Psoas muscle (tissue), 8 donors: ENCODE measurements around the gene SIL1. TPM values are rescaled to one million over a fixed set of nuclear protein-coding genes. Genes with fewer than 3 reads are reported as not detected.

Experiments
- ATAC-seq, 4 donors: fragments of 200-7000 bp; cut with Tn5 transposase; one replicate each; pipeline ENCODE4 v1.9.1; 2020; ENCODE audit warnings: moderate library complexity in 3 of 4, mild to moderate bottlenecking in 2 of 4
- DNase-seq, 2 donors: peaks; one replicate each; pipeline ENCODE4 v3.0.0-alpha.2; 2020
- H3K27ac ChIP-seq: fragments of 200-600 bp; one replicate; pipeline ENCODE4 v1.8.0; 2022
- H3K27me3 ChIP-seq, 3 donors: fragments of 200-600 bp in 1 of 3; one replicate each; pipeline versions ENCODE4 v1.6.1 to v1.8.0; 2013 to 2022; ENCODE audit warnings: low read length in 2 of 3, mild to moderate bottlenecking in 2 of 3, moderate library complexity in 1 of 3; ENCODE audit not compliant: insufficient read depth in 3 of 3
- H3K36me3 ChIP-seq, 2 donors: fragments of 200-600 bp in 1 of 2; one replicate each; pipeline versions ENCODE4 v1.6.1 to v1.8.0; 2013 to 2022; ENCODE audit warnings: low read depth in 1 of 2, mild to moderate bottlenecking in 1 of 2, moderate library complexity in 1 of 2; ENCODE audit not compliant: insufficient read depth in 1 of 2
- H3K4me1 ChIP-seq: fragments of 200-600 bp; one replicate; pipeline ENCODE4 v1.8.0; 2022
- H3K4me3 ChIP-seq: fragments of 200-600 bp; one replicate; pipeline ENCODE4 v1.8.0; 2022; ENCODE audit warnings: mild to moderate bottlenecking
- H3K9me3 ChIP-seq: fragments of 200-600 bp; one replicate; pipeline ENCODE4 v1.8.0; 2022
- CTCF ChIP-seq: fragments of 200-600 bp; IDR thresholded peaks from one replicate; pipeline ENCODE4 v1.8.0; 2022; ENCODE audit warnings: antibody characterized with exemption
- WGBS, 3 donors: extraction: QIAGEN DNeasy Blood & Tissue Kit; methylation state at CpG; one replicate each; pipeline versions ENCODE4 v1.1.6 to v1.1.7; 2013; 5-methylcytosine and 5-hydroxymethylcytosine counted together
- intact Hi-C, 2 donors: fragments of 100-400 bp; cut with DNase I; formaldehyde crosslinking; loops; one replicate each; pipeline versions ENCODE4 v1.11.0 to v1.14.2; 2022
- polyA plus RNA-seq, 3 donors: library from polyadenylated mRNA; stranded (reverse); fragments of 200-250 nt; gene quantifications; one replicate each; pipeline ENCODE4 v1.2.3, GENCODE V29; 2013
- total RNA-seq, 4 donors: library from RNA; stranded (reverse); fragmentation: NEBNext Ultra II Directional in 2 of 4; extraction: Animal tissue kit (Norgen Biotek cat#: 25700) in 2 of 4; gene quantifications; one replicate each; pipeline versions ENCODE4 v1.2.1 to v1.2.4, GENCODE V29; 2021 to 2023
- donor health status: healthy with polysubstance abuse.
- donor health status: DM: no; HTN: no; CAD: no; lungs with moderate emphysema.
- donor health status: Bipolar disorder and iron deficiency.
- donor health status: healthy.
- donor health status: DM: yes; HTN: yes; CAD: no.
- donor health status: DM: no; HTN: no; CAD: no.
- donor health status: DM: no; HTN: no; CAD: no.
- donor health status: DM: yes; HTN: yes; CAD: no.

Gene SIL1
- total and polyA plus RNA-seq, 7 donors = 27.1 to 52.9 (median 41.0) TPM

DNA sequence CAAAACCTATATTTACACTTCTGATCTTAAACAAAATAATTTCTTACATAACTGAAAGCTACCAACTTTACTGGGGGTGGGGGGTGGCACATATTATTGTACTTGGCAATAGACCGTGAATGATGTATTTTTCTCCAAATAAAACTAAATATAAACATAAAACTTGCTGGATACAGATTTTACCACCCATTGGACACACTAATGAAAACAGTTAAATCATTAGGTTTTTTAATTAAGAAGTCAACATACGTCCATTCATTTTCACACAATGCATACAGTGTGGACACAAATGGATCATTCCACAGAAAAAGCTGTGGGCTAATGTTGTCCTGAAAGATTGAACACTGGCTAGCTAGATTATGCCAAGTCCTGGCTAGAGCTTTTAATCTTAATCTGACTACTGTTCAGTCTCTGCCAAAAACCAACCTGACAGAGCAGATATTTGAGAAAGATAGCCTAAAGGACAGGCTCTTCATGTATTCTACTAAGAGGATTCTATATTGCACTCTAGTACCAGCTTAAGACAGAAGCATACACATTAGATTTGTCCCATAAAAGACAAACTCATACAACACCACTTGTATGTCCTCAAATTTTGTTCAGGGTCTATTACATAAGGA, 118.1 kb downstream of the SIL1 start:
- H3K9me3 ChIP-seq = no peaks in the 10 kb centered on the region
- H3K27ac ChIP-seq = no peak overlapping the region
- intact Hi-C loops = no loop called here
- no peak for DNase-seq
- no peak for TF ChIP-seq CTCF
- 95 to 97% (median 97%) methylated on average over 2 of the region's 2 CpGs for WGBS, 3 donors
- H3K4me1 ChIP-seq = peaks cover 13% of the 10 kb centered on the region
- ATAC-seq = no peak
- H3K36me3 ChIP-seq = no peaks in the 10 kb centered on the region
- no peak overlapping the region for H3K4me3 ChIP-seq
- no peaks in the 10 kb centered on the region for H3K27me3 ChIP-seq

- Histone ChIP-seq H3K4me3 (no peak overlapping the region), H3K27me3 (no peaks in the 10 kb centered on the region), H3K36me3 (no peaks in the 10 kb centered on the region), H3K4me1 (peaks cover 13% of the 10 kb centered on the region), H3K27ac (no peak overlapping the region), H3K9me3 (no peaks in the 10 kb centered on the region)
- ATAC-seq = no peak
- TF ChIP-seq CTCF = no peak
- WGBS, 3 donors = 83 to 91% (median 88%) methylated on average over 1 of the region's 1 CpG
- intact Hi-C loops = no loop called here
- no peak for DNase-seq
These were observed 118.8 kb downstream of the SIL1 start for GRCh38 chr5:139079225-139079990.

DNA sequence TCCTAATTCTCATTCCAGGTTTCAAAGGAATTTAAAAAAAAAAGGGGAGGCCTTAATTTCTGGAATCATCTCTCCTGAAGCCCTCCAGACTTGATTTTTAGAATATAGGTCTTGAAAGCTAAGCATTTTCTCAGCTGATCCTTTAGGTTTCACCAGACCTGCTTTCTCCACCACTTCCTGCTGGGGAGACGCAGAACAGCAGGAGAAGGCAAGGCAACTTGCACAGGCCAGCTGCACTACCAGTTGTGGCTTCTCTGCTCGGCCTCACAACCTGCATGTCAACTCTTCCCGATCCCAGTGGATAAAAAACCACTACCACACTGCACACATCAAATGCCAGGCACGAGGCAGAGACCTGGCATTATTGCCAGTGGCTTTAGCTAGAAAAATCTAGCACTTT, 119.8 kb downstream of the SIL1 start:
- ATAC-seq (no peak), DNase-seq (no peak)
- Histone ChIP-seq H3K4me1 (peaks cover 13% of the 10 kb centered on the region), H3K27me3 (no peaks in the 10 kb centered on the region), H3K9me3 (no peaks in the 10 kb centered on the region), H3K36me3 (no peaks in the 10 kb centered on the region), H3K27ac (no peak overlapping the region), H3K4me3 (no peak overlapping the region)
- intact Hi-C loops = no loop called here
- 72 to 86% (median 74%) methylated on average over 4 of the region's 4 CpGs for WGBS, 3 donors
- no peak for TF ChIP-seq CTCF

- DNase-seq = no peak
- no peaks in the 10 kb centered on the region for H3K27me3 ChIP-seq
- 65 to 79% (median 74%) methylated on average over 1 of the region's 1 CpG for WGBS, 3 donors
- H3K27ac ChIP-seq = no peak overlapping the region
- ATAC-seq = no peak
- peaks cover 13% of the 10 kb centered on the region for H3K4me1 ChIP-seq
- no peak for TF ChIP-seq CTCF
- no peaks in the 10 kb centered on the region for H3K36me3 ChIP-seq
- no peak overlapping the region for H3K4me3 ChIP-seq
- intact Hi-C loops = no loop called here
- no peaks in the 10 kb centered on the region for H3K9me3 ChIP-seq
These were observed 120.3 kb downstream of the SIL1 start for GRCh38 chr5:139077899-139078298.
